ENCODE data around the gene ATOX1. TPM values are rescaled to one million over a fixed set of nuclear protein-coding genes. Genes with fewer than 3 reads are reported as not detected.
A peak's percentile ranks its signal among the peaks of the same experiment; 100 is the strongest.

Gene ATOX1
- total and polyA plus RNA-seq, 10 of the 15 experiments (the other 5 are each of a cell fraction or from before 2014, with no cell fraction given), result 130 to 642 (median 245) TPM

DNA sequence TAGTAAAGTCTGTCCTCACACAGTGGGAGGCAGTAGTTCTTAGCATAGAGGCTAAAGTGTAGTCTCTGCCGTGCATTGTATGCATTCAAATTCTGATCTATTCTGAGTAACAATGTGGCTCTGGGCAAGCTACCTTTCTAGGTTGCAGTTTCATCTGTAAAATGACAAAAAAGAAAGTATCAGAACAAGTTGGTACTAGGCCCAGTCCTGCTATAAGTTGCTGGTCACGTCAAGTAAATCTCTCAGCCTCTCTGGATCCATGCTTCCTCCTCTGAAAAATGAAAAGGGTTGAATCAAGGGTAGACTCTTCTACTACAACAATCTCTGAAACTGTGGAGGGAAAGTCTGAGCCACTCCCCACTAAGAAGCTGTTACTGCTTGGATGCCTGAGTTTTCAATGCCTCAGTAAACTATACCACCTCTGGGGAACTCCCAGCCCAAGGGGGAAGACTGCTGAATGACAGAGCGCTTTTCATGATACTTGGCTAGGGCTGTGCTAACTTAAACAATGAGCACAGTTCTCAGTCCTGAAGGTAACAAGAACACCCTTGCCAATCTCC lies 37.3 kb downstream of the ATOX1 start:
- BruUV-seq (replicated peaks), result no TSS peak
- ATAC-seq, result peak; percentile 91
- H3K4me3 ChIP-seq, result peak overlapping the region; percentile 35; the same call in 1 of the 2 replicates
- peak; percentile 97 for FAIRE-seq
- CTCF ChIA-PET, result interaction anchor here (0.9 to 13.7 kb wide), 25 partner anchors 9 to 274 kb away, joined by 3 to 294 read pairs (median 8); partner anchors contain the start of genes G3BP1 and SLC36A1
- peak overlapping the region; percentile 29 for H2AFZ ChIP-seq (ENCODE audit: control insufficient read depth, low read depth, low read length)
- in situ Hi-C loops (cut with MboI), result no loop called here
- no peaks in the 10 kb centered on the region for H3K36me3 ChIP-seq (ENCODE audit: control insufficient read depth in 2 of 2, insufficient read depth in 2 of 2, low read length in 1 of 2)
- peak overlapping the region; percentile 88 for H3K4me2 ChIP-seq (ENCODE audit: control insufficient read depth, insufficient read depth)
- H3K27me3 ChIP-seq (replicated peaks in 1 of 2; ENCODE audit: control insufficient read depth in 2 of 2, insufficient read depth in 2 of 2, low read length in 1 of 2), result no peaks in the 10 kb centered on the region
- POLR2A ChIA-PET, result interaction anchor here (0.6 to 5.8 kb wide), 13 partner anchors 11 to 579 kb away, joined by 3 to 37 read pairs (median 6); partner anchors contain the start of genes ATOX1 and G3BP1
- H4K20me1 ChIP-seq (ENCODE audit: control insufficient read depth, insufficient read depth), result no peaks in the 10 kb centered on the region
- H3K4me1 ChIP-seq (ENCODE audit: control insufficient read depth, insufficient read depth, low read length), result peaks cover 60% of the 10 kb centered on the region
- H3K9me3 ChIP-seq (replicated peaks; ENCODE audit: control insufficient read depth, insufficient read depth, low read length), result no peaks in the 10 kb centered on the region
- SMC1A ChIA-PET (ENCODE audit: uncharacterized antibody, unreplicated experiment), result interaction anchor here (0.6 to 10.5 kb wide), 23 partner anchors 9 to 498 kb away, joined by 3 to 256 read pairs (median 6); partner anchors contain the start of genes ATOX1, G3BP1 and SLC36A1
- peak overlapping the region; percentile 62 for H3K9ac ChIP-seq (ENCODE audit: control insufficient read depth, insufficient read depth, low read length)
- WGBS (ENCODE audit: insufficient coverage, insufficient replicate concordance, low lambda C conversion rate, missing lambda C conversion rate), result 0% methylated on average over 3 of the region's 3 CpGs
- peak overlapping the region; percentile 94 for H3K27ac ChIP-seq (ENCODE audit: control insufficient read depth, insufficient read depth)
- DNase-seq (ENCODE audit: low read depth, low spot score), result peak; percentile 95
- intact Hi-C loops (cut with micrococcal nuclease; ENCODE audit: unreplicated experiment), result loop anchor here (1.0 to 5.0 kb wide), 4 partner anchors 20 to 62 kb away; partner anchors contain the start of gene G3BP1
- no peaks in the 10 kb centered on the region for H3K79me2 ChIP-seq (ENCODE audit: control insufficient read depth, insufficient read depth, low read length)
- RAD21 ChIA-PET (ENCODE audit: unreplicated experiment), result interaction anchor here (0.6 to 9.3 kb wide), 30 partner anchors 9 to 274 kb away, joined by 3 to 125 read pairs (median 8); partner anchors contain the start of genes G3BP1 and SLC36A1
- no peak for TF ChIP-seq NR2C2 (IDR thresholded peaks at IDR 0.05; ENCODE audit: borderline replicate concordance, control insufficient read depth, insufficient read length, low read depth)
- no peak; the same call in 1 of the 2 replicates for TF ChIP-seq IKZF1 (conservative IDR thresholded peaks at IDR 0.05)
- TF ChIP-seq KAT2A (conservative IDR thresholded peaks at IDR 0.05; ENCODE audit: control insufficient read depth, low read depth, low read length), result no peak
- TF ChIP-seq RELA (IDR thresholded peaks at IDR 0.05; ENCODE audit: borderline replicate concordance, partially characterized antibody), result peak; percentile 44
- TF ChIP-seq SIX5 (IDR thresholded peaks at IDR 0.05; ENCODE audit: low read depth, low read length, severe bottlenecking), result no peak
- no peak for TF ChIP-seq NFYA (IDR thresholded peaks at IDR 0.05; ENCODE audit: borderline replicate concordance, low read depth, low read length)
- 0 out of 2 replicates have a peak, but pooled peaks have one; percentile 10 for TF ChIP-seq RCOR1 (conservative IDR thresholded peaks at IDR 0.05; ENCODE audit: low read depth, low read length)
- peak; percentile 50; the same call in 1 of the 2 replicates for TF ChIP-seq ZNF217 (IDR thresholded peaks at IDR 0.05)
- peak in 1 of 2 experiments; percentile 71; a peak in 1 of 4 replicates for TF ChIP-seq EP300 (IDR thresholded peaks at IDR 0.05; ENCODE audit: borderline replicate concordance in 1 of 2, control insufficient read depth in 1 of 2, low read depth in 2 of 2, low read length in 2 of 2)
- TF ChIP-seq BMI1 (IDR thresholded peaks at IDR 0.05; ENCODE audit: borderline replicate concordance), result no peak
- no peak for TF ChIP-seq EGR1 (IDR thresholded peaks at IDR 0.05; ENCODE audit: borderline replicate concordance in 1 of 2, low read depth in 2 of 2, low read length in 2 of 2)
- no peak for TF ChIP-seq BCL11A (IDR thresholded peaks at IDR 0.05; ENCODE audit: low read depth, low read length)
- TF ChIP-seq TCF3 (IDR thresholded peaks at IDR 0.05; ENCODE audit: borderline replicate concordance, insufficient read depth, low read depth, low read length), result 0 out of 2 replicates have a peak, but pooled peaks have one; percentile 12
- TF ChIP-seq RUNX3 (IDR thresholded peaks at IDR 0.05; ENCODE audit: low read length), result peak; percentile 44
- TF ChIP-seq MYB (IDR thresholded peaks at IDR 0.05; ENCODE audit: borderline replicate concordance, low read depth, low read length), result no peak
- TF ChIP-seq CHD2 (IDR thresholded peaks at IDR 0.05; ENCODE audit: borderline replicate concordance, low read depth, low read length), result no peak
- no peak for TF ChIP-seq NRF1 (conservative IDR thresholded peaks at IDR 0.05; ENCODE audit: low read depth, low read length)
- TF ChIP-seq, protein P1, sequence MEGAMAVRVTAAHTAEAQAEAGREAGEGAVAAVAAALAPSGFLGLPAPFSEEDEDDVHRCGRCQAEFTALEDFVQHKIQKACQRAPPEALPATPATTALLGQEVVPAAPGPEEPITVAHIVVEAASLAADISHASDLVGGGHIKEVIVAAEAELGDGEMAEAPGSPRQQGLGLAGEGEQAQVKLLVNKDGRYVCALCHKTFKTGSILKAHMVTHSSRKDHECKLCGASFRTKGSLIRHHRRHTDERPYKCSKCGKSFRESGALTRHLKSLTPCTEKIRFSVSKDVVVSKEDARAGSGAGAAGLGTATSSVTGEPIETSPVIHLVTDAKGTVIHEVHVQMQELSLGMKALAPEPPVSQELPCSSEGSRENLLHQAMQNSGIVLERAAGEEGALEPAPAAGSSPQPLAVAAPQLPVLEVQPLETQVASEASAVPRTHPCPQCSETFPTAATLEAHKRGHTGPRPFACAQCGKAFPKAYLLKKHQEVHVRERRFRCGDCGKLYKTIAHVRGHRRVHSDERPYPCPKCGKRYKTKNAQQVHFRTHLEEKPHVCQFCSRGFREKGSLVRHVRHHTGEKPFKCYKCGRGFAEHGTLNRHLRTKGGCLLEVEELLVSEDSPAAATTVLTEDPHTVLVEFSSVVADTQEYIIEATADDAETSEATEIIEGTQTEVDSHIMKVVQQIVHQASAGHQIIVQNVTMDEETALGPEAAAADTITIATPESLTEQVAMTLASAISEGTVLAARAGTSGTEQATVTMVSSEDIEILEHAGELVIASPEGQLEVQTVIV (IDR thresholded peaks at IDR 0.05; ENCODE audit: borderline replicate concordance, partially characterized antibody), result no peak
